GM19023 (cell line): ENCODE results near the gene S1PR2.
A peak's percentile ranks its signal among the peaks of the same experiment; 100 is the strongest.

Experiments used
- ATAC-seq: cut with Tn5 transposase; IDR thresholded peaks from one replicate; pipeline ENCODE4 v1.9.1; 2021; ENCODE audit warnings: mild to moderate bottlenecking, moderate library complexity; ENCODE audit not compliant: unreplicated experiment

Gene S1PR2

DNA sequence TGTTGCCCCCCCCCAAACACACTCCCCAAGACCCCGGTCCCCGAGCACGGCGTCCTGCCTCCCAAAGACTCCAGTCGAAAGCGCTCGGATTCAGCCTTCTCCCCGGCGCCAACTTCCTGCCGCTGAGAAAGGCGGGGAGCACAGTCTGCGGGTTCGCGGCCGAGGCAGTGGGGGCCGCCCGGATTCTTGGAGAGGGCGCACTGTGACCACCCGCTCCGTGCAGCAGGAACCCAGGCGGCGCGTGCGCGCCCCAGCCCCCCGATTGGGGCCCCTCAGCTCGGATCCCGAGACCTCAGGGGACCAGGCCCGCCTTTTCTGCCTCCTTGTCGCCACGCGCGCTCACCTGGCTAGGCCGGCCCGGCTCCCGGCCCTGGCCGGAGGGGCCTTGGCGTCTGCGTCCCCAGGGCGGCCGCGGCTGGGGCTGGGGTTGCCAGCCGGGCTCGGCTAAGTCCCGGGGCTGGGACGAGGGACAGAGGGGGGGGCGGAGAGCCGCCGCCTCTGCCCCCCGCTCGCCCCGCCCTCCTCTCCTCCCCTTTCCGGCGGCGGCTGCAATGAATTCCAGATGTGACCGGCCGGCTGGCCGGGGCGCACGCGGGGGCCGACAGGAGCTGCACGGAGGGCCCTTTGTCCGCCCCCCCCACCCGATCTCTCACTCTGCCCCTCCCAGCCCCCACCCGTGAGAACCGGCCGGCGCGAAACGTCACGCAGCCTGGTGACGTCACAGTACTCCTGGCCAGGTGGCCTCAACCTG, at the start of gene S1PR2:
Gene S1PR2 (minus strand): TSS at position 471 of the 751 bp plus-strand sequence. CDS start 6,426 bp downstream, outside the sequence.
- ATAC-seq, result peak; percentile 50

DNA sequence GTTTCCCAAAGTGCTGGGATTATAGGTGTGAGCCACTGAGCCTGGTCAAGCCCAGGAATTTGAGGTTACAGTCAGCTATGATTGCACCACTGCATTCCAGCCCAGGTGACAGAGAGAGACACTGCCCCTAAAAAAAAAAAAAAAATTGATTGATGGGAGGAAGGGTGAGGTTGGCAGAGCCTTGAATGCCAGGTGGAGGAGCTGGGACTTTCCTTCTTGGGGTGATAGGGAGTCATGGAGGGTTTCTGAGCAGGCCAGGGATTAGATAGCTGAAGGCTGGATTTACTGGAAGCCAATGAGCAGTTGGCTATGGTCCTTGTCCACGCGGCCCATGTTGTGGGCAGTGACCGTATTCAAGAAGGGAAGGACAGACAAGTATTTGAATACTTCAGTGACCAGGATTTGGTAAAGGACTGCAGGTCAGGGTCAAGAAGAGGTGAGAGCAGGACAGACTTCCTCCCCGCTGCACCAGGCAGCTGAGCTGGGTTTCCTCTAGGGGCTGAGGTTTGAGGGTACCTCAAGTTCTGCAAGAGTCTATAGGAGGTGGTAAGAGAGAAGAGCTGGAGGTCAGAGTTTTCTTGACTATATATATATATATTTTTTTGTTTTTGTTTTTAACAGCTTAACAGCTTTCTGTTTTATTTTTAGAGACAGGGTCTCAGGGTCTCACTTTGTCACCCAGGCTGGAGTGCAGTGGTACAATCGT, 48.8 kb upstream of the S1PR2 start:
- no peak for ATAC-seq

GRCh38 chr19:10278935-10279334, 47.8 kb upstream of the S1PR2 start:
- no peak for ATAC-seq

DNA sequence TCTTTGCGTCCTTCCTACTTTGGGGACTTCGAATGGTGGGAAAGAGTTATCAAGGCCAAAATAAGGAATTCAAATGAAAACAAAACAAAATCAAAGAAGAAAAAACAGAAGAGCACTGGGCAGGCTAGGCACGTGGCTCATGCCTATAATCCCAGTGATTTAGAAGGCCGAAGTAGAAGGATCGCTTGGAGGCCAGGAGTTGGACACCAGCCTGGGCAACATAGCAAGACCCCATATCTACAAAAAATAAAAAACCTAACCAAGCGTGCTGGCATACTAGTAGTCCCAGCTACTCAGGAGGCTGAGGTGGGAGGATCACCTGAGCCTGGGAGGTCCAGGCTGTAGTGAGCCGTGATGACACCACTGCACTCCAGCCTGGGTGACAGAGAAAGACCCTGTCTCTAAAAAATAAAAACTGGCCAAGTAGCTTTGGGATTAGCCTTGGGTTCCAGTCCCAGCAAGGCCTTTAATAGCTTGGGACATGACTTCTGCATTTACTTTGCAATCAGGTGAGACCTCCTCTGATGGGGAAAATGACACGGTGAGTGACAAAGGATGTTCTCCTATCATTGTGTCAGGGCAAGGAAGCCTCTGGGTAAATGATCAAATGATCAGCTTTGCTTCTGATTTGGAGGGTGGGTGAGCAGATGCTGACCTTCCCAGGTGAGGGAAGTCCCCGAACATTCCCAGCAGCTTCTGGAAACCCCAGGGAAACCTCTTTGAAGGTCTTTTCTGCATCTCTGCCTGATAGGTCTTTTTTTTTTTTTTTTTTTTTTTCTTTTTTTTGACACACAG, 46.9 kb upstream of the S1PR2 start:
- no peak for ATAC-seq

DNA sequence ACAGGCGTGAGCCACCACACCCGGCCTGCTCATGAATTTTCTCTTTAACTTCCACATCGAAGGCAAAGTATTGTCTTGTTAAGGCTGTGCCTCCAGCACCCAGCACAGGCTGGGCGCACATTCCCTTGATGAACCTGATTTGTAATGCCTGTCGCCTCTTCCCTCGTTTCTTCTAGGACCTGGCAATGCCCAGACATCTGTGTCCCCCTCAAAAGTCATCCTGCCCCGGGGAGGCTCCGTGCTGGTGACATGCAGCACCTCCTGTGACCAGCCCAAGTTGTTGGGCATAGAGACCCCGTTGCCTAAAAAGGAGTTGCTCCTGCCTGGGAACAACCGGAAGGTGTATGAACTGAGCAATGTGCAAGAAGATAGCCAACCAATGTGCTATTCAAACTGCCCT, 43.5 kb upstream of the S1PR2 start:
- ATAC-seq, result no peak

DNA sequence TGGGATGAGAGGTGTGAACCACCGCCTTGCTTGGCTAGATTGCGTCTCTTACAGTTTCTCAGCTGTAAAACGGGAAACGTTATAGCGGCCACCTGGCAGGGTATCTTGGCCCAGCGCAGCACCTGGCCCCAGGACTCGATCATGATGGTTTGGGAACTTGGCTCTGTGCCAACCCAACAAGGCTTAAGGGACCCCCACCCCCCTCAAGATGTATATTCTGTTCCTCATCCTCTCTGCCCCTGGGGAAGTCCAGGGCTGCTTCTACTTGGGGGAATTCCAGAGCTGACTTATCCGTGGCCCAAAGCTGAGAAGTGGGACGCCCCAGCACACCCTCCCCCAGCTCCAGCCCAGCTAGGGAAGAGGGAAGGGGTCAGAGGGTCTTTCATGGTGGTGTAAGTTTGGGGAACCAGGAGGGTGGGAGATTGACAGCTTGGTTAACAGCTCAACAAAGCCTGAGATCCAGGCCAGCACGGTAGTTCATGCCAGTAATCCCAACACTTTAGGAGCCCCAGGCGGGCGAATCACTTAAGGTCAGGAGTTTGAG, 40.5 kb upstream of the S1PR2 start:
- ATAC-seq, result peak; percentile 15

DNA sequence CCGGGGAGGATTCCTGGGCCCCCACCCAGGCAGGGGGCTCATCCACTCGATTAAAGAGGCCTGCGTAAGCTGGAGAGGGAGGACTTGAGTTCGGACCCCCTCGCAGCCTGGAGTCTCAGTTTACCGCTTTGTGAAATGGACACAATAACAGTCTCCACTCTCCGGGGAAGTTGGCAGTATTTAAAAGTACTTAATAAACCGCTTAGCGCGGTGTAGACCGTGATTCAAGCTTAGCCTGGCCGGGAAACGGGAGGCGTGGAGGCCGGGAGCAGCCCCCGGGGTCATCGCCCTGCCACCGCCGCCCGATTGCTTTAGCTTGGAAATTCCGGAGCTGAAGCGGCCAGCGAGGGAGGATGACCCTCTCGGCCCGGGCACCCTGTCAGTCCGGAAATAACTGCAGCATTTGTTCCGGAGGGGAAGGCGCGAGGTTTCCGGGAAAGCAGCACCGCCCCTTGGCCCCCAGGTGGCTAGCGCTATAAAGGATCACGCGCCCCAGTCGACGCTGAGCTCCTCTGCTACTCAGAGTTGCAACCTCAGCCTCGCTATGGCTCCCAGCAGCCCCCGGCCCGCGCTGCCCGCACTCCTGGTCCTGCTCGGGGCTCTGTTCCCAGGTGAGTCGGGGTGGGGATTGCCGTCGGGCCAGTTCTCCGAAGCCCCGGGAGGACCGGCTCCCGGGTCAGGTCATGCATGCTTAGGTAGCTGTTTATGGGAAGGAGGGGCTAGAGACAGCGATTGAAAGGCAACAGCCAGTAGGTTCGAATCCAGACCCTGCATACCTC, 39.7 kb upstream of the S1PR2 start, which contains the start of gene ICAM1:
Gene ICAM1 (plus strand): TSS at position 505 of the 779 bp plus-strand sequence. CDS start 40 bp downstream, at position 545.
- peak; percentile 50 for ATAC-seq

DNA sequence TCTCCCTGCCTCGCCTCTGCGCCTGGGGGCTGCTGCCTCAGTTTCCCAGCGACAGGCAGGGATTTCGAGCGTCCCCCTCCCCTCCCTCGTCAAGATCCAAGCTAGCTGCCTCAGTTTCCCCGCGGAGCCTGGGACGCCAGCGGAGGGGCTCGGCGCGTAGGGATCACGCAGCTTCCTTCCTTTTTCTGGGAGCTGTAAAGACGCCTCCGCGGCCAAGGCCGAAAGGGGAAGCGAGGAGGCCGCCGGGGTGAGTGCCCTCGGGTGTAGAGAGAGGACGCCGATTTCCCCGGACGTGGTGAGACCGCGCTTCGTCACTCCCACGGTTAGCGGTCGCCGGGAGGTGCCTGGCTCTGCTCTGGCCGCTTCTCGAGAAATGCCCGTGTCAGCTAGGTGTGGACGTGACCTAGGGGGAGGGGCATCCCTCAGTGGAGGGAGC, 39.1 kb upstream of the S1PR2 start:
- ATAC-seq, result peak; percentile 38

GRCh38 chr19:10269333-10270179, 38.4 kb upstream of the S1PR2 start:
- no peak for ATAC-seq

DNA sequence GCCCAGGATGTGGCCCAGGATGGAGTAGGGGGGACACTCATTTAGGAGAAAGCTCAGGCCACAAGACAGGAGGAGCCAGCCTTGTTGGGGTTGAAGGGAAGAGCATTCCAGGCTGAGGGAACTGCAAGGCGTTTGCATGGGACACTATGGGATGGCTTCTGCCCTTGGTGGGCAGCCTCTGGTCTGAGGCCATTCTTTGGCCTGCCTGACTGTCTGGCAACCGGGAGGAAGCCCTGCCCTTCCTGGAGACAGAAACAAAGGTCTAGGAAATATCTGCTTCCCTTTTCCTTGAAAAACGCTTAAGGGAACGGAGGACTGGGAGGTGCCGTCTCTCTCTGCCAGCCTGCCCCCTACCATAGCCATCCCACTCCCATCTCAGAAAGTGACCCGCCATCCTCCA, 36.9 kb upstream of the S1PR2 start:
- ATAC-seq, result no peak

GRCh38 chr19:10266706-10267105, 35.6 kb upstream of the S1PR2 start:
- no peak for ATAC-seq

DNA sequence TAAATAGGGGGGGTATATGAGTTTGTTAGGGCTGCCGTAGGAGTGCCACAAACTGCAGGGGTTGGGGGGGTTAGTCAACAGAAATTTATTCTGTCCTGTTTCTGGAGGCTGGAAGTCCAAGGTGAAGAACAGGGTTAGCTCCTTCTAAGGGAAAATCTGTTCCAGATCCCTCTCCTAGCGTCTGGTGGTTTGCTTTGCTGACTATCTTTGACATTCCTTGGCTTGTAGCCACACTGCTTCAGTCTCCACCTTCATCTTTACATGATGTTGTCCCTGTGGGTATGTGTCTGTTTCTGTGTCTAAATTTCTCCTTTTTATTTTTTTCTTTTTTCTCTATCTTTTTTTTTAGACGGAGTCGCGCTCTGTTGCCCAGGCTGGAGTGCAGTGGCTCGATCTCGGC, 31.6 kb upstream of the S1PR2 start:
- ATAC-seq, result no peak

DNA sequence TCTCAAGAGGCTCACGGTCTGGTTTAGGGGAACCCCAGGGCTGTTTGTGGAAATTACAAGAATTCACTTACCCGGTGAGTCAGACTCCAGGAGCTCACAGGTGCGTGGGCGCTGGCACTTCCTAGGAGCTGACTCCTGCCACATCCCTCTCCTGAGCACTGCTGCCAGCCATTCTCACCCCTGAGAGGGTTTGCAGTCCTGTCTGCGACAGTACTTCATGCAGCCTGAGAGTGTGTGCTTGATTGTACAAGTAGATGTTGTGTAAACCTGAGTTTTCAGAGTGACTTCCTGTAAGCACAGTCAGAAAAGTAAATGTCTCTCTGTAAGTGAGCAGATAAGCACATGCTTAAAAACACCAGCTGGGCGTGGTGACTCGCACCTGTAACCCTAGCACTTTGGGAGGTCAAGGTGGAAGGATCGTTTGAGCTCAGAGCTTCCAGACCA, 29.0 kb upstream of the S1PR2 start:
- no peak for ATAC-seq

- ATAC-seq, result no peak
Measured at GRCh38 chr19:10259162-10259905, 28.2 kb upstream of the S1PR2 start.

DNA sequence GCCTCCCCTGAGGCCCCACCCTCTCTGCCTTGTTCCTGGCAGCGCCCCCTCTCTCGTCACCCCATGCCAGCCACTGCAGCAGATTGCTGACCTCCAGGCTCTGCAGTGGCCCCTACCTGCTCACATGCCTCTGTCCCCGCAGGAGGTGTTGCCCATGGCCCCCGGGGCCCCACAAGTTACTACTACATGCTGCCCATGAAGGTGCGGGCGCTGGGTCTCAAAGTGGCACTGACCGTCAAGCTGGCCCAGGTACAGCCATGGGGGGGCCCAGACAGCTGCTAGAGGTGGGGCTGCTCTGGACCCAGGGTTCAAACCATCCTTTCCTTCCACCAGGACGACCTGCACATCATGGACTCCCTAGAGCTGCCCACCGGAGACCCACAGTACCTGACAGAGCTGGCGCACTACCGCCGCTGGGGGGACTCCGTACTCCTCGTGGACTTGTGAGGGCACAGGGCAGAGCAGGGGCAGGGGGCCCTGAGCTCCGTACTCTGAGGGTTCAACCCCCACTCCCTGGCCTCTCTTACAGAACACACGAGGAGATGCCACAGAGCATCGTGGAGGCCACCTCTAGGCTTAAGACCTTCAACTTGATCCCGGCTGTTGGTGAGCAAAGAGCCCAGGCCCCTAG, 27.1 kb upstream of the S1PR2 start:
- ATAC-seq, result no peak

DNA sequence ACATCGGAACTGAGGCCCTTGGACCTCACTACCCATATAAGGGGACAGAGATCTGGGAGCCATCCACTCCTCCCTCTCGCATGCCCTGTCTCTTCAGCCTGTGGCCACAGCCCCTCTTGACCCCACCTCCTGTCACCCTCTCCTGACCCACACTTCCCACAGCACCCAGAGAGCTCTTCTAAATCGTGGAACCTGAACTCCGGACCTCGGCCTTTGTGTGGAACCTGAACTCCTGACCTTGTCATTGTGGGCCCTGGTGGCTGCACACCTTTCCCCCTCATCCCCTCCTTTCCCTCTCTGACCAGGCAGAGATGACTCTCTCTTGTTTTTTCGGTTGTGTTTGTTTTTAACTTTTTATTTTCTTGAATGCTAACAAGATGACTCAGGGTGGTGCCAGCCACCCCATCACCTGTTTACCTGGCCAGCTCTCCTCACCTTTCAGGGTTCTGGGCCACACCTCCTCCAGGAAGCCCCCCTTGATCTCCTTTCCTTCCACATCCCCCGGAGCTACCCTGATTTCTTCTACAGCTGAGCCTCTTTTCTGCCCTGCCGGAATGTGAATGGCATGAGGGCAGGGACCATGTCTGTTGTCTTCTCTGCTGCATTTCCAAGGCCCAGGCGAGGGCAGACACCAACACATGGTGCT, 26.0 kb upstream of the S1PR2 start:
- ATAC-seq, result no peak

GRCh38 chr19:10256551-10256950, 25.4 kb upstream of the S1PR2 start:
- ATAC-seq, result no peak

DNA sequence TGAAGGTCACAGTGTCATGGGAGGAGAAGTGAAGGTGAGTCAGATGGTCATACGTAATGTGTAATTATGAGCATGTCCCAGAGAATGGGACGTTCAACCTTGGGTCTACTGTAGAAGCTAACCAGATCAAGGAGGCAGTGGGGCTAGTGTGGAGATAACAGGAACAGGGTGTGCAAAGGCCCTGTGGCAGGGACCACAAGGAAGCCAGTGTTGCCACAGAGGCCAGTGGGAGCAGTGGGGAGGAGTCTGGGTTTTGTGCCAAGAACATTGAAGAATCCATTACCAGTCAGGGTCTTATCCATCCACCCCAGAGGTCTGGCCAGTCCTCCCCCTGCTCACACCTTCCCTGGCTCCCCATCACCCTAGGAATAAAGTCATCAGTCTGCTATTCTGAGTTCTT, 24.2 kb upstream of the S1PR2 start:
- ATAC-seq, result no peak
